HG03442 (cell line): ENCODE data around the gene ACIN1.

Source experiments
- ATAC-seq: cut with Tn5 transposase; IDR thresholded peaks from one replicate; pipeline ENCODE4 v1.9.1; 2021; ENCODE audit warnings: mild to moderate bottlenecking, moderate library complexity; ENCODE audit not compliant: unreplicated experiment

The ACIN1 gene

DNA sequence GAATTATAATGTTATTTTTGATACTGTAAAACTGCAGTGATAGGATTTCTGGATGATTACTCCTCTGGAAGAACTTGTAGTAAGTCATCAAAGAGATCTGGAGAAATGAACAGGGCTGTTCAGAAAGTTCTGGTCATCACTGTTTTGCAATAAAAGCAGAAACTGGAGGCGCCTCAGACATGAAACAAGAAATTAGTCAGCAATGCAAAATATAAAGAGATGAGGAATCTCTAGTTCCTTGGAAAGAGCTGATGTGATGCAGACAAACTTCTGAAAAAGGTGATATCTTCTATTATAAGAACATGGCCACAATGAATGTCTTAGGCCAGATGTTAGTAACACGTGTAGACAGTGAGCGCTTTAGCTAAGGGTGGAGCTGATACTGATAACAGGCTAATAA, 9.5 kb downstream of the ACIN1 start:
- no peak for ATAC-seq

DNA sequence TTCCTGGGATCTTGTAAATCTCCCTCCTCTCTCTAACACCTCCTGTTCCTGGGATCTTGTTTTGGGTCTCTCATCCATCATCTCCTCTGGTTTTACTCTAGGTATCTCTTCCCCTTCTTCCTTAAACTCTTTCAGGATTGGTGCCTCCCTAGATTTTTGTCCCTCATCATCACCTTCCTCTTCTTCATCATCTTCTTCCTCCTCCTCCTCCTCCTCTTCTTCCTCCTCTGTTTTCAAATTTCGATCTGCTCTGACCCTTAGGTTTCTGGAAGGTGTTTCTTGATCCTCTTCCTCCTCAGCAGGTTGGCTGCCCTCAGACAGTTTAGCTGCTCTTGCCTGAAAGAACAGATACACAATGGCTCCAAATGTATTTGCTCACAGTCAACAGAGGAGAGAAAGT, 14.5 kb downstream of the ACIN1 start:
- ATAC-seq: no peak

DNA sequence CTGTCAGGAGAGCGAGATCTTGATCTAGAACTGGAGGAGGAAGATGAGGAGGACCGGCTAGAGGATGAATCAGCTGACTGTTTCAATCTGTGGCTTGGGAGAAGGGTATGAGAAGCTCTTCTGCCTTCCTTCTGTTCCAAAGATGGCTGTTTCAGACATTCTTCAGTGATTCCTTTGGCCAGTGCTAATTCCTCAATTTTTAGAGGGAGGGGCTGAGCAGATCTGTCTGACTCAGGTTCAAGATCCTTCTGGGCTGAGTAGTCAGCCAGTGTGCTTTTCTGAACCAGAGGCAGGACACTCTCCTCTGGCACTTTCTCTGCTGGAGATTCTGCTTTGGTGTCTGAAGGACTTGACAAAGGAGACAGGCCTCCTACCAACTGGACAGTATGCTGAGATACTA, 15.2 kb downstream of the ACIN1 start:
- ATAC-seq: no peak

DNA sequence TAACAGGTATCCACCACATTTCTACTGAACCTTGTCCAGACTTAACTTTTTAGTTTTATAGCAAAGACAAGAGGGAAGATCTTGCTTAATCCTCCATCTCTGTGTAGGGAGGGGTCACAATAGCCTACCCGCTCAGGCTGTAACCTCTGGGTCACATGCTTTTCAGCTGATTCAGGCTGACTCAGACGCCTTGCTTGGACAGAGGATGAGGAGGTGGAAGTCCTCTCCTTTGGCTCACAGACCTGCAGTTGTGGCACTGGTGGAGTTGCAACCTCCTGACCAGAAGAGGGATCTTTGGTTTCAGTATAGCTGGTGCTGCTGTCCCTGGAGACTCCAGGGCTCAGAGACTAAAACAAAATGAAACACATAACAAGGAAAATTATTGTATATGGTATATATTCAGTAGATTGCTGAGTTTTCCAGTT, 16.2 kb downstream of the ACIN1 start:
- ATAC-seq: no peak

DNA sequence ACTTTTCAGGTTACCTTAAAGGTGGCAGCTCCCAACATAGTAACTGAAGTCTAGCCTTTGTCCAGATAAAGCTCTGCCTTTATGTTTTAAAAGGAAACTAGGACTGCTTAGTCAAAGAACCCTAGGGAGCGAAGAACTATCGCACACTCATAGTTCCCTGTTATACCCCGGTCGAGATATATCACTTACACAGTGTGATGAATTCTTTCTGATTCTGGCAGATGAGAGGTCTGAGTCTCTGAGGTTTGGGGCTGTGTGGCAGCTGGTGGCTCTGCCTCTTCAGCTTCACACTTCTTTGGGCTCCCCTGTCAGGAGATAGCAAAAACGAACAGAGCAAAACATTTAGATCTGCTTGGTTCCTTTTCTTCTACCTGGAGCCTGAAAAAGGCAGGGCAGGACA, 17.0 kb downstream of the ACIN1 start:
- no peak for ATAC-seq

DNA sequence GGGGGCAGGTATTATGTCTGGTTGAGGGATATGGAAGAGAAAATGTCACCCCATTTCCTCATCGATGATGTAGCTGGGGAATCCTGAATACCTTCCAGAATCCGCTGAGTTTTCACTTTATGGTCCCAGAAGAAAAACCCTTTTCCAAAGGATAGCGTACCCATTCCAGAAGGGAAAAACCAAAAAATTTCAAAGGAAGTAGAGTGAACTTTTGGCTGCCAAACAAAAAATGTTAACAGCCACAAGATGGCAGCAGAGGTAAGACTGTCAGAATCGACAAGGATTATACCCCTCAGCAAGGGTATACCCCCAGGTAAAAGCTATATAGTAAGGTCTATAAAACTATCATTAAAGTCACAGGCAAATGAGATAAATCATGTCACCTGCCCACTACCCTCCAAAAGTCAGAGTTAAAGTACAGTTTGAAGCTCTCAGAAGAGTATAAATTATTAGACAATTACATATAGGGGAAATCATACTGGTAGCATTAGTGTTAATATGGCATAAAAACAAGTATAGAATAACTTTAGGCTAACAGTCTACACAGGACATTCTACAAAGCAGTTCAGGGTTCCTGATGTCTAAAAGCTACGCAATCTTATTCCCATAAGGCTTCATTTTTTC, 18.0 kb downstream of the ACIN1 start:
- ATAC-seq: no peak

DNA sequence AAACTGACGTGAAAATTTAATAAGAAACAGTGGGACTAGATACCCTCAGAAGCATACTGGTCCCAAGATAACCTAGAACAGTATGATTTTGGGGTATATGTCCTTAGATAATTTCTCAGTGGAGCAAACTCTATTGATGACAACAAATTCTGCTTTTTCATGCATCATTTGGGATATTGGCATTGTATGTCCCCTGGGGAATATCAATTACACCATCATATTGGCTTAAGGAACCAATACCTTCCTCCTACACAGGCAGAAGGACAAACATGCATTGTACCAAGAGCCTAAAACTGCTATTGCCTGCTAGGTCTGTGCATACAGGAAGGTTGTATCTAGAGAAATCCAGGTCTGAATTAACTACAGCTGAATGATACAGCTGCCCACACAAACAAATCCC, 20.0 kb downstream of the ACIN1 start:
- no peak for ATAC-seq

DNA sequence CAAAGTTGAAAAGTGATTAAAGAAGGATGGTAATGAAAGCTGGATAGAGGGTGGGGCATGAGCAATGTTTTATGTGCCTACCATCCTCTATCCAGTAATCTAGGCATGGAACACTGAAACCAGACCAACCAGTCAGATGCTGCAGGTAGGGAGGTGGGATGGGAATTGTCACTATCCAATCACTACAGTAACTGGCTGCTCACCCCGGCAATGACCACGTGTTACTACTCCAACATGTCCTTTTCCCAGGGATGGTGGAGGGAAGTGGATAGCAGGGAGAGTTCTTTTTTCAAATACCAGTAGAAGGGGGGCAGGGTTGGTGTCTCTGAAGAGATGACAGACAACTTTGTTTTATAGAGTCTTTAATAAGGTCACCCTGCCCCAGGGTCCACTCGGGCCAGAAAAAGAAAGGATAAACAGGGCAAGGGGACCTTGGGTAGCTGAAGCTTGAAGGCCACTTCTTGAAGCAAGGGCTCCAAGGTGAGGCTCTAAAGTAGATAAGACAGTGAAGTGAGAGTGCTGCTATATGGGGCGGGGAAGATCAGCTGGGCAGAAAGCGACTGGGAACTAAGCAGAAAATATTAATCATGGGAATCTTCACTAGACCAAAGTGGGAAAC, 22.9 kb downstream of the ACIN1 start:
- no peak for ATAC-seq

DNA sequence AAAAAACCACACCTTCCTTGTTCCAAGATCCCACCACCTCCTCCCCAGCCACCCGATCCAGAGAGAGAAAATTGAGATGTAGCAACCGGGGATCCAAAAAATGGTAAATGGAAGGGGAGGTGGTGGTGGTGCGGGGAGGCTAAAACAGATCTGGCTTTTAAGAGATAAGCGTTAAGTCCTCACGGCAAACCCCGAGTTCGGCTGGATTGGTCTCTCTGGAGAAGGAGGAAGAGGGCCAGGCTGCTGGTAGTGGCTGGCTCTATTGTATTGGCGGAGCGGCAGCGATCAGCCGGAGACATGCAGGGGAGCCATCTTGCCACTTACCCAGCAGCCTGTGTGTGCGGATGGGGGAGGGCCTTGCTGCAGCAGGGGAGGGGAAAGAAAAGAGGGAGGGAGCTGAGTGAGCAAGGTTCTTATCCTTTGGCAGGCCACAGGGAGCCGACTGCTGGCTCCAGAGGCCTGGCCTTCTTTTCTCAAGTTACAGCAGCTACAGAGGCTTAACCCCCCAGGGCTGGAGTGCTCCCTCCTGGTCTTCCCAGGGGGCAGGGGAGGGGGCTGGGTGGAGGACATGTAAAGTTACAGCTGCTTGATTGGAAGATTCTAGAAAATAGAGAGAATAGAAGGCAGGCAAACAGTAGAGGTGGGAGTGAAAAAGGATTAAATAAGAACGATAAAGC, 23.6 kb downstream of the ACIN1 start:
- peak; percentile 90 for ATAC-seq

DNA sequence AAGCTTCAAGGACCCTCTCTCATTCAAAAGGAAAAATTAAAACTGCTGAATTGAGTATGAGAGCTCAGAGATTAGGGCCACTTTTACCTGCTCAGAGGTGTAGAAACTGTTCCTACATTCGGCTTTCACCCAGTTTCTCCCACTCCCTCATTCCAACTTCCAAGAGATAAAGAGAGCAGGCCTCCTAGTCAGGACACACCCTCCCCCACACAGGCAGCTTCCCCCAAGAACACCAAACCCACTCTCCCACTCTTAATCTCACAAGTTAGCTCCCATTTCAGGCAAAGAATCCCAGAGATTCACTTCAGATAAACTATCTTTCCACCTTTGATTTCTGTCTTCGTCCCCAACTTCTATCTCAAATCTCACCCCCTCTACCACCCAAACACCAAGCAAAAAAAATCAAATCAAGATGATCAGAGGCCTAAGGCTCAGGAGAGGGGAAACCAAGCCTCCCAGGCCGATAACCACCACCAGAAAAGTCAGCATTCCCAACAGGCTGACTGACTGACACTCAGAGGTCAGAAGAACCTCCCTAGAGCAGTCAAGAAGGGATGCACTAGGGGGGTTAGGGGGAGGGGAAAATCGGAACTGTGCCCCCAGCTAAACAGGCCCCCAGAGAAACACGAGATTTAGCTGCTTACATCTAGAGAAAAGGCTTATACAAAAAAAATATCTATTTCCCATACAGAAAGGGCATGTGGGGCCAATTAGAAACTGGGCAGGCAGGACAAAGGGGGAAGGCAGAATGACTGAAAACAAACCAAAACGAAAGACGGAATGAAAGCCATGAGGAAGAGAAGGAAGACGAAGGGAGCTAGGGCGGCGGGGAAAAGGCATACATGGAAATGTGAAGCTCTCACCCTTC, 24.4 kb downstream of the ACIN1 start:
- ATAC-seq: no peak

DNA sequence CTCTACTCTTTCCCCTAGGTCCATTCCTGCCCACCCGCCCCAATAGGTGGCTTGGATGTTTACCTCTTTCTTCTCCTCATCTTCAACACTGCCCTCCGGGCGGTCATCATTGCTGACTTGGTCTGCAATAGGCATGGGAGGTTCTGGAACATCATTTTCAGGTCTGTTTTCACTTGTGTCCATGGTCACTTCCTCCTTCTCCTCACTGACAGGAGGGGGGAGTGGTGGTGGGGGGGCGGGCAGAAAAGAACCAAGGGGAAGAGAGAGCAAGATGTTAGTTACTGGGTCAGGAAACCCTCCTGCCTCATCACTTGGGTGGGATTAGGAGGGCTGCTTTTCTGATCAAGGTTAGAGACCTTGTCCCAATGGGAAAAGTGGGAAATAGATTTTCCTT, 25.5 kb downstream of the ACIN1 start:
- no peak for ATAC-seq

DNA sequence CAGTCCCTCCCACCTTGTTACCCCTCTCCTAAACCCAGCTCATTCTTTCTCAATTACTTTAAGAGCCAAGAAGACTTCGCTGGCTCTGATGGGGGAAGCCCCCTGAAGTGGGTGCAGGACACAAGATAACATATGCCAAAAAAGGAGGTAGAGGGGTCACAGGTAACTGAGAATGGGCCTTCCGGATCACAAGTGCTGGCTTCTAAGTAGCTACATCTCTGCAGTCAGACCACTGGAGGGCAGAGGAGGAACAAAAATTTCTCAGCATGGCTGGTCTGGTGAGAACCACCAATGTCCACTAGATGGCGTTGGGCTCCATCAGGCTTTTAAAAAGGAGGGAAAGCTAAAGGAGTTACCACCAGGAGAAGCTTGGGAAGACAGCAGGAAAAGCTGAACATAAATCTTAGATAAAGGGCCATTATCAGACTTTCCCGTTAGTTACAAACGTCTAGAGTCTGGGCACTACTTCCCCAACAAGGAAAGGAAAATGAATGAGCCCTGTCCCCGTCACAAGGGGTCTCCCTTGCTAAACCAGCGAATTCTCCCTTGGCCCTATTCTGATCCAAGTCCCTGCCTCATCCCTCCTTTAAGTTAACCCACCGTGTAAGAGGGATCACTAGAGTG, 26.0 kb downstream of the ACIN1 start:
- peak; percentile 46 for ATAC-seq

DNA sequence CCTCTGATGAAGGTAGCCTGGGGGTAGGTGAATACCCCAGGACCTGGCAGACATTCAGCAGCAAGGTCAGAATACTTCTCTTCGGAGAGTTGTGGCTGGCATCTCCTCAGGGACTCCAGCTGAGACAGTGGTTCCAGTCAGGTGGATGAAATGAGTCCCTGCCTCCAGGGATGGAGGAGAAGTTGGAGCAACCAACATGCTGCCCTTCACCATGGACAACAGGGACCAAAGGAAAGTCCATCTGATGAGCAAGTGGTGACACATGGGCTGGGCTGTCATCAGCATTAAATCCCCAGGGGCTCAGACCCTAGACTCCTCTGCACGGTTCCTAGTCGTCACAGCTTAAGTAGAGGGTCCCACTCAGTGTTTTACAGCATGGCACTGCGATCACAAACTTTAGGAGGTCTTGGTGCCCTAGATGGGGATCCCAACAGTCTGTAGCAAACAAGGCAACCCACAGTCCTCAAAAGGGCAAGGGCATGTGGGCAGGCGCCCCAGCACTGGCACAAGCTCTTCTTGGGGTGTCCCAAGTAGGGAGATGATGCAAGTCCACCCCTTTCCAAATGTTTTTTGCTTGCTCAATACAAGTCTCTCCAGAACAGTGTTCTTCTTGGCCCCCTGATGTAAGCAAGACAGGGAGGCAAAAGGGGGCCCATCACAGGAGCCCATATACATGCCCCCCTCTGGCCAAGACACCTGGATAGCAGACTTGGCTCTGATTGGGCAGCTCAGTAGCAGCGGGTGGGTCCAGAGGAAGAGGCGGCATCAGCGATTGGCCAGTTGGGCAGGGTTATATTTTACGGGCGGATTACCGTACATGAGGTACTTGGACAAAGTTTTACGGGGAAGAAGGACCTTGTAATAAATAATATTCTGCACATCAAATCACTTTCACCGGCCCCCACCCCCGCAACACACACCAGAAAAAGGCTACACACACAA, 26.8 kb downstream of the ACIN1 start:
- no peak for ATAC-seq

DNA sequence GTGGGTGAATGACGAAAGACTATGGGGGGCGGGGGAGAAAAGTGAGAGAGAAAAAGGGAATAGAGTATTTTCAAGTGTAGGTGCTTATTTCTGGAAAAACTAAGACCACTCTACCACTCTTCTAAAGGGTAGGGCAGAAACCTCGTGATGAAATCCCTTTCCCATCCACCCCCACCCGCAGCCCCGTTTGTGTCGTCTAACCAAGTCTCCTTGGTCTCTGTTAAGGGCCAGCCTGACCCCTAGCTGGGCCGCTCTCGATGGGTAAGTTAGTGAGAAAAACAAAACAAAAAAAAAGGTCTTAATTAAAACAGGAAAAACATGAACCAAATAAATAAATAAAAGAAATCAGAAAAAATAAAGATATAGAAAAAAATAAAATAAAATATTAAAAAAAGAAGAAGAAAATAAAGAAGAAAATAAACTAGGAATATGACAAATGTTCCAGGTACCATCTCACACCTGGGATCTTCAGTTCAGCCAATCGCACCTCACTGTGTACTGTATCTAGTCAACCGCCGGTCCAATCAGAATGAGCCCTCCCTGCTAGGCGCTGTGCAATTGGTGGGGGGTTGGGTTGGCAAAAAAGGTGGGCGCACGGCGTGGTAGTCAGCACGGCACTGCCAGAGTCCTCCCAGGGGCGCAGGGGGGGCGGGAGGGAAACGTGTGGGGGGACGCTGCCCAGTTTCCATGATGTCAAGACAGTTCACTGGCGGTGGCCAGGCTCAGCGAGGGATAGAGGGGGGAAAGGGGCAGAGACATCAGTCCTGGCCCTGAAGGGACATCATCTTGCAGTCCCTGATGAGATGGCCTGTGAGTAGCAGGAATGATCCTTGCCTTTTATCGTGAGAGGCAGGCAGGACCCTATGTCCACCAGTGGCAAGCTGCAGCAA, 27.8 kb downstream of the ACIN1 start:
- no peak for ATAC-seq

DNA sequence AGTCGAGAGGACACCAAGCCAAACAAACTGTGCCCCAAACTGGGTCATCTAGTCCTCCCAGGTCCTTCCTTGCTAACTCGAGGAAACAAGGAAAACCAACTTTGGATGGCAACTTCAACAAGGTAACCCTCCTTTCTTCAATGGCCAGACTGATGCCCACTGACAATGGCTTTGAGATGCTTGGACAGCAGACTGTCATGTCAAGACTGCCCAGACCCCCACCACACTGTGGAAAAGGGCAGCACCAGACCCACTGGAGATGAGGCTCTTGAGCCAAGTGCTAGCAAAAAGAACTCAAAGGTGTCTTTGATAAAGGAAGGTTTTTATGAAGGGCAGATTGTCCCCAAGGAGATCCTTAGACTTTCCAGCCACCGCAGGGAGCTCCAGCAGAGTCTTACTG, 28.6 kb downstream of the ACIN1 start:
- ATAC-seq: no peak

DNA sequence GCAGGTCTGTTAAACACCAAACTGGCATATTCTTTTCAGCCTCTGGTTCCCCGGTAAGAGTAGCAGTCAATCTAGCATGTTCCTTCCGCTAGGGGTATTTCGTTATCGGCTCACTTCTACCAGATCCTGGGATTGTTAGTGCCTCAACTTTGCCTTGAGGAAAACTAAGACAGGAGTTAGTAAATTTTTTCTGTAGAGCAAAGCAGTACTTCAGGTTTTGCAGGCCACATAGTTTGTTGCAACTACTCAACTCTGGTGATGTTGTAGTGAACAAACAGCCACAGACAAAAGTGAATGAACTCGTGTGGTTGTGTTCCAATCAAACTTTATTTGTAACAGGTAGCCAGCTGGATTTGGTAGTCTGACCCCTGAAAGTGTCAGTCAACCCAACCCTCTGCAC, 31.3 kb downstream of the ACIN1 start:
- no peak for ATAC-seq

DNA sequence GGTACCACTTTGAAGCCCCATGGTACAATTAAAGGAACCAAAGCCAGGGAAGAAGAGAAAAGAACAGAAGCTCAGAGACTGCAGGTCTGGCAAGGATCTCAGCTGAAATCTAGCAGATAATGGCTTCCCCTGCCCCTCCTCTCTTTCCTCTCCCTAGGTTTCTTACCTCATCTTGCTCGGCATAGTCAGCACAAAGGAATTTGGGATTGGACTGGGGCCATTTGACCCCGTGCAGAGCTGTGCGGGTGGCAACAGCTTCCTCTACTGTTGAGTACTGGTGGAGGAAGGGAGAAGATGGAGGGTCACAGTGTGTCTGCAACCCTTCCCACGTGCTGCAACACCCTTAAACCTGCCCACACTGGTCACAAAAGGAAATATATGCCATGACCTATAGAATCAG, 32.9 kb downstream of the ACIN1 start:
- no peak for ATAC-seq

DNA sequence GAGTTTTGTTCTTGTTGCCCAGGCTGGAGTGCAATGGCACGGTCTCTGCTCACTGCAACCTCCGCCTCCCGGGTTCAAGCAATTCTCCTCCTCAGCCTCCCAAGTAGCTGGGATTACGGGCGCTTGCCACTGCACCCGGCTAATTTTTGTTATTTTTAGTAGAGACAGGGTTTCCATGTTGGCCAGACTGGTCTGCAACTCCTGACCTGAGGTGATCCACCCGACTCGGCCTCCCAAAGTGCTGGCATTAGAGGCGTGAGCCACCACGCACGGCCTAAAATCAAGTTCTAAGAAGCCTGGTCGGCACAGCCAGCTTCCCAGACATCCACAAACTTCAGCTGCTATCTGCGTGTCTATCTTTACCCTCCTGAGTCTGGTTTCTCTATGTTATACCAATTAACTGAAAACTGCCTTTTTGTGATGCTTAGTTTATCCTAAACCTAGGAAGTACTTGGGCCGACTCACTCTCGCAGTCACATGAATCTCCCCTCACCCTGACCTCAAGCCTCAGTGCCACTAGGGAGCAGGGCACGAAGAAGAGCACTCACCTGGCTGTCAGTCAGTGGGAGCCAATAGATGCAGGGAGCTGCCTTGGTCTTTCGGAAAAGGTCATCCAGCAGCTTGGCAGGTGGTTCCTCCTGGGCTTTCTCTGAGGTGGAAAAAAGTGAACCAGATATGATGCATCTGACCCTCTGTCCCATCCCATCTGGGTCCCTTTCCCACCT, 34.2 kb downstream of the ACIN1 start:
- ATAC-seq: no peak
